ENCODE results near the gene SPATS2.

Gene SPATS2

GRCh38 chr12:49540229-49541139 is 173.2 kb downstream of the SPATS2 start:
- no peak for DNase-seq (ENCODE audit: low read depth in 2 of 2)

DNA sequence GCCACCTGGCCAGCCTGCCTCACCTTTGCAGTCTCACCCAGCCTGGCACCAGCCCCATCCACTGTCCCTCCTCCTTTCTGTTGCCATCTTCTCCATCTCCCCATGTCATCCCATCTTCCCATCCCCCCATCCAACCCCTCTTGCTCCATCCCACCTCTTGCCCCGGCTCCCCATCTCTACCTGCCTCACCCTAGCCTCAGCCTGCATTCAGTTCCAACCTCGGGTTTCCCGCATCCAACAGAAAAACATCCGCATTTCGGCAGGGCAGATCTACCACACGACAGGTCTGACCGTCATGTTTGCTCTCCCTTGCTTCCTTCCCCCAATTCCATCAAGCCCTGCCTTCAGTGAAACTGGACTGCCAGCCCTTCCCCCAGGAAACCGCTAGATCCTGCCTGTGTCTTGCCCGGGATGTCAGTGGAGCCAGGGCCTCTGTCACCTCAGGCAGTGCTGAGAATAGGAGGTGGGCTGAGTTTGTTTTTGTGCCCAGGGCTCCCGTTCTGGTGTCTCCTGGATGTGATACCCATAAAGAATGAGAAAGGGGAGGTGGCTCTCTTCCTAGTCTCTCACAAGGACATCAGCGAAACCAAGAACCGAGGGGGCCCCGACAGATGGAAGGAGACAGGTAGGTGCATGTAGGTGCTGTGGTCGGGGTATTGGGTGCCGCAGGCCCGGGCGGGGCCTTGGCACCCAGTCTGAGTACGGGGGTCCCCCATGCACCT is 174.0 kb downstream of the SPATS2 start:
- DNase-seq (ENCODE audit: low read depth in 2 of 2) = no peak

DNA sequence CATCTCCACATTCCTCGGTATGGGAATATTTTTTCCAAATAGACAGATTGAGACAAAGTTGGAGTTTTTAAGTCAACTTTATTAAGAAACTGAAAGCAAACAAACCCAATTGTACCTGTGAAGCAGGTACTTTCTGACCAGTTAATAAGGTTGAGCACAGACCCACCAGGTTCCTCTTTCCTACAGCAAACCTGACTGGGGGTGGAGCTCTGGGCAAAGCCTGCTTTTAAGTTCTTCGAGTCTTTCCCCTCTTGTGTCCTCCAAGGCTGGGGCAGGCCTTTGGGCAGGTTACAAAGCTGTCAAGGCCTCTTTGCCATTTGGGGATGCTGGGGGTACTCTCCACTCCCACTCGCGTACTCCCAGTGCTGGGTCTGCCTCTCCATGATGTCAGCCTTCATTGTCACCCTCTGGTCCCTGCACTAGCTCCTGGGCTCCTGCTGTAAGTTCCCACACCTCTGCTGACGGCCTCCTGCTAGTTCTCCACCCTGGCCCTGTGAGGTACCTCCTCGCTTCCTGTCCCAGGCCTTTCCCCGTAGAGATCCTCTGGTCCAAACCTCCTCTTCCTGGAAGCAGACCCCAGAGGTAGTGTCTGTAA is 174.7 kb downstream of the SPATS2 start:
- no peak for DNase-seq (ENCODE audit: low read depth in 2 of 2)

DNA sequence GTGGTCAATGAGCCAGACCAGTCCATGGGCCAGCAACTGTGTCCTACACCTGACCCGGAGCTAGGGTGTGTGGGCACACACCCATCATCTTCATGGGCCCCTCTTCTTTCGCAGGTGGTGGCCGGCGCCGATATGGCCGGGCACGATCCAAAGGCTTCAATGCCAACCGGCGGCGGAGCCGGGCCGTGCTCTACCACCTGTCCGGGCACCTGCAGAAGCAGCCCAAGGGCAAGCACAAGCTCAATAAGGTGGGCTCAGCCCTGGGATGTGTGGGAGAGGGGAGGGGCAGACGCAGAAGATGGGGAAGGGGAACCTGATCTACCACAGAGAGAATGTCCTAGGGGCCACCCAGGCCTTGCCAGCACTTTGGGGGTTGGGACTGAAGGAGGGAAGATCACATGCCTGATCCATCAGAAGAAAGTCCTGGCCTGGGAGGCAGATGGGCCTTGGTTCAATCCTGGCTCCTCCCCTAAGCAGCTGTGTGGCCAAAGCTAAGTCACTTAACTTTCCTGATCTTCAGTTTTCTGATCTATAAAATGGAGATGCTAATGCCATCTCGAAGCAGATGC is 175.4 kb downstream of the SPATS2 start:
- DNase-seq (ENCODE audit: low read depth in 2 of 2) = no peak

- no peak for DNase-seq (ENCODE audit: low read depth in 2 of 2)
These were observed 176.1 kb downstream of the SPATS2 start for GRCh38 chr12:49543221-49543913.

GRCh38 chr12:49543914-49544815 is 176.9 kb downstream of the SPATS2 start:
- no peak for DNase-seq (ENCODE audit: low read depth in 2 of 2)

DNA sequence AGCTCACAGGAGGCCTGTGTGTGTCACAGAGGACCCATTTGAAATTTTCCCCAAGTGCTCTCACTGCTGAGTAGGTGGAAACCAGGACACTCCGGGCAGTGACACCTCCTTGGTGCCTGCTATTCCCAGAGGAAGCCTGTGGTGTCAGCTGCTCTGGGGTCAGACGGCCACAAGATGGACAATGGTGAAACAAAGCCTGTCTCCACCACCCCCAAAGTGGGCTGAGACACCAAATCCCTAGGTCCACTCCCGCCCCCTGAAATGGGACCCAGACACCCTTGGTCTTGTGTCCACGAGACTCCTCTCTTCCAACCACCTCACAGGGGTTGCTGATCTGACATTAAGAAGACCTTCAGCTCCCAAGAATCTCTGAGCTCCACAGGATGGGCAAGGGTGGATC is 178.6 kb downstream of the SPATS2 start:
- no peak for DNase-seq (ENCODE audit: low read depth in 2 of 2)

DNA sequence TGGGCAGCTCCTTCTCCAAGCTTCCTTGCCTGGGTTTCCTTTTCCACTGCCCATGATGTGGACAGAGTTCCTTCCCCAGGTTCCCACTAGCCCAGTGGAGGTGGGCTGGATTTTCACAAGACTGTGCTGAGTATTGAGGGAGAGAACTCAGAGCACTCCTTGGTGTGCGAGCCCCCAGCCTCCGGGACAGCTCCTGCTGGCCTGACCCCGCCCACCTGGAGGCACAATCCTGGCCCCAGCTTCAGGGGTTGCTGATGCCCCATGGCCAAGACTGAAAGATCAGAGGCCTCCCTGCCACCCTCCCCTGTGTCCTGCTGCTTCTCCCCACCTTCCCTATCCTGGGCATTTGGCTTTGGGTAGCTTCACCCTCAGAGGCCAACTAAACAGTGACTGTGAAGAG is 179.2 kb downstream of the SPATS2 start:
- no peak for DNase-seq (ENCODE audit: low read depth in 2 of 2)

GRCh38 chr12:49547090-49547690 is 179.9 kb downstream of the SPATS2 start:
- no peak for DNase-seq (ENCODE audit: low read depth in 2 of 2)

- DNase-seq (ENCODE audit: low read depth in 2 of 2) = no peak
These were observed 181.2 kb downstream of the SPATS2 start for GRCh38 chr12:49548481-49548821.

DNA sequence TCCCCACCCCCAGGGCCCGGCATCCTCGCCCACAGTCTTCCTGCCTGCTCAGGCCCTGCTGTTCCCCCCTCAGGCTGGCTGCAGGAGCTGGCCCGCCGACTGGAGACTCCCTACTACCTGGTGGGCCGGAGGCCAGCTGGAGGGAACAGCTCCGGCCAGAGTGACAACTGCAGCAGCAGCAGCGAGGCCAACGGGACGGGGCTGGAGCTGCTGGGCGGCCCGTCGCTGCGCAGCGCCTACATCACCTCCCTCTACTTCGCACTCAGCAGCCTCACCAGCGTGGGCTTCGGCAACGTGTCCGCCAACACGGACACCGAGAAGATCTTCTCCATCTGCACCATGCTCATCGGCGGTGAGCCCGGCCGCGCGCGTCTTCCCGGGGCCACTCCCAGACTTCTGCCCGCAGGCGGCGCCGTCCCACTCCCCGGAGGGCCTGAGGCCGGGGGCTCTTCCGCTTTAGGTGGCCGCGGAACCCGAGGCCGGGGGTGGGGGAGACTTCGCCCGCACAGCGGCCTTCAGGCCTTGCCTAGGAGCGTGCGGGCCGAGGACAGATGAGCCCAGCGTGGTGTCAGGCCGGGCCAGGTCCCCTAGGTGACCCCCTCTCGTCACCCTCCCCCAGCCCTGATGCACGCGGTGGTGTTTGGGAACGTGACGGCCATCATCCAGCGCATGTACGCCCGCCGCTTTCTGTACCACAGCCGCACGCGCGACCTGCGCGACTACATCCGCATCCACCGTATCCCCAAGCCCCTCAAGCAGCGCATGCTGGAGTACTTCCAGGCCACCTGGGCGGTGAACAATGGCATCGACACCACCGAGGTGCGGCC is 181.8 kb downstream of the SPATS2 start:
- DNase-seq (ENCODE audit: low read depth in 2 of 2) = no peak

GRCh38 chr12:49549735-49550692 is 182.8 kb downstream of the SPATS2 start:
- no peak for DNase-seq (ENCODE audit: low read depth in 2 of 2)

GRCh38 chr12:49550693-49551252 is 183.5 kb downstream of the SPATS2 start:
- DNase-seq (ENCODE audit: low read depth in 2 of 2) = no peak

- no peak for DNase-seq (ENCODE audit: low read depth in 2 of 2)
These were observed 184.8 kb downstream of the SPATS2 start for GRCh38 chr12:49552014-49552413.

DNA sequence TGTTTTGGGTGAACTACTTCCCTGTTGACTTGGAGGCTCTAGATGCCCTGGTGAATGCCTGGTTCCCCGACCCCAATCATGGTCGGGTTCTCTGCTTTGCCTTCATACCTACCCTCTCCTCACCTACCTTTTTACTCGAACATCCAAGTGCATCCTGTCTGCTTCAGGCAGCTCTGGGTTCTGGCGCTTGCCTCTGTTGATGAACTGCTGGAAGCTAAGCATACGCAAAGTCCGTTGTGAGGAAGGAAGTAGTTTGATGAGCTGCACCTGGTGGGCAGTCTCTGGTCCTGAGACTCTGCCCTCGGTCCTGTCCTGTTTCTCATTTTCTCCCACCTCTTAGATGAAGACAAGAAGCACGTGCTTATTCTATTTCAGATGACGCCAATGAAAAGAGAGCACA is 185.2 kb downstream of the SPATS2 start:
- no peak for DNase-seq (ENCODE audit: low read depth in 2 of 2)

- DNase-seq (ENCODE audit: low read depth in 2 of 2) = no peak
These were observed 185.6 kb downstream of the SPATS2 start for GRCh38 chr12:49552899-49553298.

DNA sequence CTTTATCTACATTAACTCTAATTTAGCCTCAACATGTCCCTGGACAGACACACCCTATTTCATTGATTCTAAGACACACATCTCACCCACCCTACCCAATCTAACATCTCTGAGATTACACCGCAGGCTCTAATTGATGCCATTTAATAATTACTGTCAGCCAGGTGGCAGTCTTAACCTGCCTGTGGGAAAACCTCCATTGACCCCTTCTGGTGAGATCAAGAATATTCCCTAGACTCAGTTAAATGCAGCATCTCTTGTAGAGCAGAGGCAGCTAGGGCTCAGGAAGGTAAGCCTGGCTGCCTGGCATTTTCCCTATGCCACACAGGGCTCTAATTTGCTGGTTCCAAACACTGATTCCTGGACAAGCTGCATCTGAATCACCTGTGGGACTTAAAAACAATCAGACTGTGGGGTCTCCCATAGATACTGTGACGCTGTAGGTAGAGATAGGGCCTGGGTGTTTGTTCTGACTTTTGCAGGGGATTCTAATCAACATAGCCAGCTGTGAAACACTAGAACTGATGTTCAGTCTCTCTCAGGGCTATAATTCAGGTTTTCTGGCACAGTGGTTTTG is 186.3 kb downstream of the SPATS2 start:
- no peak for DNase-seq (ENCODE audit: low read depth in 2 of 2)

GRCh38 chr12:49554266-49554665 is 187.0 kb downstream of the SPATS2 start:
- DNase-seq (ENCODE audit: low read depth in 2 of 2) = no peak
